RWPE2 (cell line): ENCODE measurements around the gene CRYBB1.
A peak's percentile ranks its signal among the peaks of the same experiment; 100 is the strongest.

Experiments
- ATAC-seq: fragments of 200-7000 bp; cut with Tn5 transposase; 3 replicates; pipeline ENCODE4 v1.9.1; 2021; ENCODE audit warnings: low read depth
- DNase-seq: peaks from one replicate; pipeline ENCODE4 v3.0.0-alpha.2; 2020; ENCODE audit warnings: low spot score
- H3K27ac ChIP-seq: fragments of 450-650 bp; 2 replicates; pipeline ENCODE4 v1.5.1; 2017; ENCODE audit warnings: mild to moderate bottlenecking; ENCODE audit not compliant: poor library complexity, severe bottlenecking
- H3K27me3 ChIP-seq: fragments of 250-450 bp; sonication (Bioruptor Pico); 2 replicates; pipeline ENCODE4 v1.5.1; 2021; ENCODE audit warnings: mild to moderate bottlenecking, moderate library complexity; ENCODE audit not compliant: insufficient read depth, poor library complexity, severe bottlenecking
- H3K36me3 ChIP-seq: fragments of 250-450 bp; sonication (Bioruptor Pico); 2 replicates; pipeline ENCODE4 v1.5.1; 2020; ENCODE audit warnings: low read depth, mild to moderate bottlenecking, moderate library complexity
- H3K4me1 ChIP-seq: fragments of 250-450 bp; sonication (Bioruptor Pico); 2 replicates; pipeline ENCODE4 v1.5.1; 2021; ENCODE audit warnings: mild to moderate bottlenecking, moderate library complexity; ENCODE audit not compliant: insufficient read depth, poor library complexity, severe bottlenecking
- H3K4me3 ChIP-seq: fragments of 250-450 bp; sonication (Bioruptor Pico); 2 replicates; pipeline ENCODE4 v1.5.1; 2021; ENCODE audit warnings: mild to moderate bottlenecking, moderate library complexity; ENCODE audit not compliant: severe bottlenecking
- H3K9me3 ChIP-seq: fragments of 250-450 bp; sonication (Bioruptor Pico); 2 replicates; pipeline ENCODE4 v1.5.1; 2021; ENCODE audit warnings: mild to moderate bottlenecking, moderate library complexity; ENCODE audit not compliant: severe bottlenecking
- CTCF ChIP-seq: fragments of 450-650 bp; IDR thresholded peaks from one replicate; pipeline ENCODE4 v1.5.1; 2017; ENCODE audit warnings: mild to moderate bottlenecking, moderate library complexity; ENCODE audit not compliant: poor library complexity, severe bottlenecking

CRYBB1 gene

GRCh38 chr22:26648011-26648497 is 30.2 kb upstream of the CRYBB1 start:
- H3K36me3 ChIP-seq, result no peaks in the 10 kb centered on the region
- no peaks in the 10 kb centered on the region for H3K27me3 ChIP-seq
- no peak for DNase-seq
- H3K4me3 ChIP-seq, result no peak overlapping the region
- H3K4me1 ChIP-seq, result peaks cover 4% of the 10 kb centered on the region
- H3K9me3 ChIP-seq, result no peaks in the 10 kb centered on the region
- no peak overlapping the region for H3K27ac ChIP-seq
- ATAC-seq, result no peak
- no peak for TF ChIP-seq CTCF

DNA sequence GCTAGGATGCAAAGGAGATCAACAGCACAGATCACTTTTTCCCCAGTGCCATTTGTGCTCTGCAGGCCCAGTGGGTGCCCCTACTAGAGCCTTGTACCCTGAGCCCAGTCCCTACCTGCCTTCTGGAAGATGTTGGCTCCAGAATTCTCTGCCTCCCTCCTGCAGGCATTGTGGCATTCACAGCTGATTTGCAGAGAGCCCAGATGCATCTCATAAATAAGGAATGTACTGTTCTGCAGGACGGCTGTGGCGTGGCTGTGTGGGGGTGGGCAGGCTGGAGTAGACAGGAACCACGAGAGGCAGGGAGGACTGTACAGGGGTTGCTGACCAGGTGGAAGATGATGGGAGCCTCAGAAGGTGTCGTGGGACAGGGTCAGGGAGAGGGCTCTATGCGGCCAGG is 28.3 kb upstream of the CRYBB1 start:
- no peak for TF ChIP-seq CTCF
- H3K36me3 ChIP-seq, result no peaks in the 10 kb centered on the region
- H3K27ac ChIP-seq, result no peak overlapping the region
- no peak overlapping the region for H3K4me3 ChIP-seq
- H3K27me3 ChIP-seq, result no peaks in the 10 kb centered on the region
- no peaks in the 10 kb centered on the region for H3K9me3 ChIP-seq
- H3K4me1 ChIP-seq, result peaks cover 4% of the 10 kb centered on the region
- ATAC-seq (peak; percentile 24; the same call in 1 of the 3 replicates), DNase-seq (no peak)

GRCh38 chr22:26643418-26644100 is 25.7 kb upstream of the CRYBB1 start:
- H3K4me3 ChIP-seq, result no peak overlapping the region
- TF ChIP-seq CTCF, result no peak
- H3K27me3 ChIP-seq, result no peaks in the 10 kb centered on the region
- no peaks in the 10 kb centered on the region for H3K9me3 ChIP-seq
- H3K27ac ChIP-seq, result no peak overlapping the region
- DNase-seq, result no peak
- H3K4me1 ChIP-seq, result peaks cover 4% of the 10 kb centered on the region
- ATAC-seq, result no peak
- no peaks in the 10 kb centered on the region for H3K36me3 ChIP-seq

DNA sequence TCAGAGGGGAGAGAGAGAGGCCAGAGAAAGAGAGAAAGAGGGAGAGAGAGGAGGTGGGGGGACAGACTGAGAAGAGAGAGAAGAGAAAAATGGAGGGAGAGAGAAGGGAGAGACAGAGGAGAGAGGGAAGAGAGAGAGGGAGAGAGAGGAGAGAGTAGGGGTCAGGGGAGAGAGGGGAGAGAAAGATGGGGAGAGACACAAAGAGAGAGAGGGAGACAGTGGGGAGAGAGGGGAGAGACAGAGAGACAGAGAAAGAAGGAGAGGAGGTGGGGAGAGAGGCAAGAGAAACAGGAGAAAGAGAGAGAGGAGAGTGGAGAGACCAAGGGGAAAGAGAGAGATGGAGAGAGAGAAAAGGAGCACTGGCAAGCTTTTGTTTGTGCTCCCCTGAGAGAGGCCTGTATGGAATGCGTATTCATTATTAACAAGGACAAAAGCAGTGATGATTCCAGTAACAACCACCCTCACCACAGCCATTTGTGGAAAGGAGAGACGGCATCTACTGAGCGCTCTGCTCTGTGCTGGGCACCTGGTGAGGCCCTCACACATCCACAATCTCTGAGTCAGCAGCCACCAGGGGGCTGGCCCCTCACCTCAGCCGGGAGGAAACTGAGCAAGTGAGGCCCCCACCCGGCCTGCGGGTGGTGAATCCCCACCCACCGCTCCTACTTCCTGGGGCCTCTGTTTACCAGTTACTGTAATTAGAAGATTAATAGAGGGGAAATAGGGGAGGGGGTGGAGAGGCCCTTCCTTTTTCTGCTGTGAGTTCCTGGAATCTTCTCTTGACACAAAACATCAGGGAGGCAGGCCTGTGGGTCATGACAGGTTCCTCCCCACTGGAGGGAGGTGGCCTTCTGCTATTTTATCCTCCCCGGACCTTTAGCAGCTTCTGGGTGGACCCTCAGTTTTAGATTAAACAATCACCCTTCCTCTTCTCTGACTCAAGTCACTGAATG is 24.9 kb upstream of the CRYBB1 start:
- H3K4me3 ChIP-seq, result no peak overlapping the region
- TF ChIP-seq CTCF, result no peak
- no peak overlapping the region for H3K27ac ChIP-seq
- ATAC-seq, result no peak
- H3K9me3 ChIP-seq, result no peaks in the 10 kb centered on the region
- H3K27me3 ChIP-seq, result no peaks in the 10 kb centered on the region
- H3K36me3 ChIP-seq, result no peaks in the 10 kb centered on the region
- peaks cover 4% of the 10 kb centered on the region for H3K4me1 ChIP-seq
- DNase-seq, result no peak

GRCh38 chr22:26636296-26636695 is 18.5 kb upstream of the CRYBB1 start:
- Histone ChIP-seq H3K27ac (no peak overlapping the region), H3K4me3 (no peak overlapping the region), H3K36me3 (no peaks in the 10 kb centered on the region), H3K27me3 (no peaks in the 10 kb centered on the region), H3K9me3 (no peaks in the 10 kb centered on the region), H3K4me1 (no peaks in the 10 kb centered on the region)
- DNase-seq (no peak), ATAC-seq (no peak)
- no peak for TF ChIP-seq CTCF
